H1 (cell line): ENCODE results near the gene COPS7A. TPM values are rescaled to one million over a fixed set of nuclear protein-coding genes. Genes with fewer than 3 reads are reported as not detected.

Experiments used
- CTCF ChIA-PET: fragments of 300-600 bp; sonication (Branson Sonifier 250); formaldehyde crosslinking; loops from one replicate; lab custom pipeline; 2021; ENCODE audit not compliant: partially characterized antibody; lab: Charles Lee
- POLR2A ChIA-PET: fragments of 300-600 bp; sonication (Branson Sonifier 250); formaldehyde crosslinking; loops from one replicate; lab custom pipeline; 2021; ENCODE audit warnings: inconsistent platforms; ENCODE audit not compliant: partially characterized antibody; lab: Charles Lee
- DNase-seq, 2 experiments: peaks; one replicate each; pipeline versions ENCODE4 v3.0.0 to v3.0.0-alpha.2; 2010 to 2022; ENCODE audit warnings: low spot score in 2 of 2, low read depth in 1 of 2, mixed read lengths in 1 of 2
- FAIRE-seq: peaks from 2 replicates; lab custom pipeline; 2011; peaks lifted over from hg19 to GRCh38; lab: Jason Lieb, UNC
- H2AFZ ChIP-seq: 2 replicates; pipeline ENCODE4 v1.8.1; 2012; ENCODE audit warnings: low read length, inconsistent platforms
- H2AK5ac ChIP-seq: 2 replicates; pipeline ENCODE4 v1.6.1; 2013; ENCODE audit warnings: low read depth, low read length
- H2BK120ac ChIP-seq: replicated peaks from 2 replicates; pipeline ENCODE3; 2013; ENCODE audit warnings: low read depth, low read length, inconsistent platforms
- H2BK12ac ChIP-seq: 2 replicates; pipeline ENCODE4 v1.6.1; 2013; ENCODE audit warnings: low read depth, low read length
- H2BK15ac ChIP-seq: 2 replicates; pipeline ENCODE4 v1.6.1; 2013; ENCODE audit warnings: low read length
- H2BK20ac ChIP-seq: 2 replicates; pipeline ENCODE4 v1.6.1; 2013; ENCODE audit warnings: low read length
- H2BK5ac ChIP-seq: 2 replicates; pipeline ENCODE4 v1.6.1; 2013; ENCODE audit warnings: low read depth, low read length
- H3K14ac ChIP-seq: 2 replicates; pipeline ENCODE4 v1.6.1; 2013; ENCODE audit warnings: inconsistent platforms; ENCODE audit not compliant: insufficient read length
- H3K18ac ChIP-seq: 2 replicates; pipeline ENCODE4 v1.6.1; 2013; ENCODE audit warnings: low read length; ENCODE audit errors: extremely low read depth
- H3K23ac ChIP-seq: 2 replicates; pipeline ENCODE4 v1.6.1; 2013; ENCODE audit warnings: inconsistent platforms; ENCODE audit not compliant: insufficient read length
- H3K23me2 ChIP-seq: 2 replicates; pipeline ENCODE4 v1.6.1; 2013; ENCODE audit warnings: low read depth, low read length
- H3K27ac ChIP-seq: 2 replicates; pipeline ENCODE4 v1.6.1; 2011; ENCODE audit warnings: low read depth, low read length, inconsistent platforms
- H3K27me3 ChIP-seq, 4 experiments: replicated peaks in 1 of 4; 1 replicate in 1 of 4; 2 replicates in 3 of 4; pipeline versions ENCODE4 v1.6.1 to v1.8.1; 2011 to 2013; ENCODE audit warnings: low read length in 3 of 4, mild to moderate bottlenecking in 3 of 4, inconsistent platforms in 2 of 4, mixed read lengths in 2 of 4, moderate library complexity in 1 of 4; ENCODE audit not compliant: control insufficient read depth in 3 of 4, insufficient read depth in 3 of 4; ENCODE audit errors: extremely low read depth in 1 of 4
- H3K36me3 ChIP-seq, 4 experiments: 2 replicates each; pipeline versions ENCODE4 v1.6.1 to v1.8.1; 2011 to 2013; ENCODE audit warnings: mild to moderate bottlenecking in 4 of 4, low read length in 3 of 4, moderate library complexity in 2 of 4, control low read depth in 1 of 4, inconsistent platforms in 1 of 4; ENCODE audit not compliant: insufficient read depth in 4 of 4, control insufficient read depth in 2 of 4
- H3K4ac ChIP-seq: replicated peaks from 2 replicates; pipeline ENCODE3; 2013; ENCODE audit warnings: low read length, low read depth, mixed read lengths, inconsistent platforms; ENCODE audit not compliant: insufficient read length
- H3K4me1 ChIP-seq, 4 experiments: replicated peaks in 1 of 4; 1 replicate in 1 of 4; 2 replicates in 3 of 4; pipeline versions ENCODE4 v1.6.1 to v1.8.1; 2011 to 2013; ENCODE audit warnings: low read length in 3 of 4, inconsistent platforms in 2 of 4, mixed read lengths in 1 of 4; ENCODE audit not compliant: insufficient read depth in 4 of 4, control insufficient read depth in 3 of 4
- H3K4me2 ChIP-seq, 2 experiments: 2 replicates each; pipeline versions ENCODE4 v1.6.1 to v1.8.1; 2011 to 2013; ENCODE audit warnings: low read depth in 2 of 2, low read length in 2 of 2, control low read depth in 1 of 2, inconsistent platforms in 1 of 2, mild to moderate bottlenecking in 1 of 2; ENCODE audit not compliant: insufficient read depth in 1 of 2
- H3K4me3 ChIP-seq, 4 experiments: fragments of 200-600, 300-600 bp in 1 of 4; sonication (generic), shearing (Covaris generic), sonication (Bioruptor Twin) in 1 of 4; 2 replicates each; pipeline versions ENCODE4 v1.5.1 to v1.8.1; 2011 to 2016; ENCODE audit warnings: low read length in 4 of 4, low read depth in 3 of 4, control low read depth in 2 of 4, inconsistent platforms in 2 of 4, mild to moderate bottlenecking in 2 of 4, mixed read lengths in 1 of 4, moderate library complexity in 1 of 4; ENCODE audit not compliant: insufficient read depth in 2 of 4; ENCODE audit errors: extremely low read depth in 1 of 4
- H3K56ac ChIP-seq: replicated peaks from 2 replicates; pipeline ENCODE3; 2013; ENCODE audit warnings: low read depth, mild to moderate bottlenecking, mixed read lengths, low read length, inconsistent platforms; ENCODE audit not compliant: insufficient read length
- H3K79me1 ChIP-seq: 2 replicates; pipeline ENCODE4 v1.6.1; 2013; ENCODE audit warnings: low read depth, low read length, control low read depth
- H3K79me2 ChIP-seq, 2 experiments: 2 replicates each; pipeline versions ENCODE4 v1.6.1 to v1.8.1; 2012 to 2013; ENCODE audit warnings: low read length in 2 of 2, mild to moderate bottlenecking in 2 of 2, inconsistent platforms in 1 of 2; ENCODE audit not compliant: insufficient read depth in 2 of 2, control insufficient read depth in 1 of 2
- H3K9ac ChIP-seq, 4 experiments: replicated peaks in 1 of 4; 1 replicate in 1 of 4; 2 replicates in 3 of 4; pipeline versions ENCODE4 v1.6.1 to v1.8.1; 2011 to 2013; ENCODE audit warnings: low read depth in 3 of 4, low read length in 3 of 4, control low read depth in 2 of 4, mild to moderate bottlenecking in 2 of 4, moderate library complexity in 2 of 4, inconsistent platforms in 1 of 4; ENCODE audit errors: extremely low read depth in 1 of 4
- H3K9me3 ChIP-seq, 2 experiments: 2 replicates each; pipeline versions ENCODE4 v1.6.1 to v1.8.1; 2012 to 2013; ENCODE audit warnings: mild to moderate bottlenecking in 2 of 2, moderate library complexity in 2 of 2, control low read depth in 1 of 2, inconsistent platforms in 1 of 2, low read depth in 1 of 2, low read length in 1 of 2, mixed read lengths in 1 of 2; ENCODE audit not compliant: insufficient read depth in 2 of 2
- H4K20me1 ChIP-seq, 2 experiments: replicated peaks in 1 of 2; 2 replicates each; pipeline versions ENCODE3 to v1.8.1; 2011 to 2013; ENCODE audit warnings: inconsistent platforms in 2 of 2, low read length in 2 of 2, mild to moderate bottlenecking in 1 of 2; ENCODE audit not compliant: insufficient read depth in 2 of 2, control insufficient read depth in 1 of 2
- H4K5ac ChIP-seq: 2 replicates; pipeline ENCODE4 v1.6.1; 2013; ENCODE audit warnings: low read length, low read depth, mixed read lengths, inconsistent platforms; ENCODE audit not compliant: insufficient read length
- H4K8ac ChIP-seq: 2 replicates; pipeline ENCODE4 v1.8.0; 2013; ENCODE audit warnings: mild to moderate bottlenecking, moderate library complexity, low read length, inconsistent platforms; ENCODE audit not compliant: insufficient read depth; ENCODE audit errors: extremely low read depth
- H4K91ac ChIP-seq: replicated peaks from 2 replicates; pipeline ENCODE3; 2013; ENCODE audit warnings: low read length, mixed read lengths, inconsistent platforms; ENCODE audit not compliant: insufficient read length
- ATF3 ChIP-seq: IDR thresholded peaks from 2 replicates; pipeline ENCODE4 v1.6.1; 2011; ENCODE audit warnings: low read depth, mild to moderate bottlenecking, low read length; ENCODE audit not compliant: insufficient read depth
- CHD2 ChIP-seq: IDR thresholded peaks from 2 replicates; pipeline ENCODE4 v1.6.1; 2012; ENCODE audit warnings: low read length, improper control_type of control experiment
- CTCF ChIP-seq, 3 experiments: IDR thresholded peaks; 1 replicate in 2 of 3; 2 replicates in 1 of 3; pipeline versions ENCODE4 v1.5.1 to v1.6.1; 2011; ENCODE audit warnings: low read length in 3 of 3, mild to moderate bottlenecking in 3 of 3, inconsistent platforms in 2 of 3, low read depth in 1 of 3, moderate library complexity in 1 of 3; ENCODE audit not compliant: insufficient read depth in 1 of 3; ENCODE audit errors: control extremely low read depth in 1 of 3
- E2F6 ChIP-seq: IDR thresholded peaks from 2 replicates; pipeline ENCODE4 v1.6.1; 2012; ENCODE audit warnings: inconsistent platforms
- POLR2A ChIP-seq, 2 experiments: IDR thresholded peaks; 1 replicate in 1 of 2; 2 replicates in 1 of 2; pipeline ENCODE4 v1.6.1; 2011; ENCODE audit warnings: low read depth in 2 of 2, low read length in 2 of 2, mild to moderate bottlenecking in 2 of 2; ENCODE audit errors: control extremely low read depth in 1 of 2
- SIX5 ChIP-seq: IDR thresholded peaks from 2 replicates; pipeline ENCODE4 v1.6.1; 2011; ENCODE audit warnings: mild to moderate bottlenecking, low read depth, low read length
- SP1 ChIP-seq: IDR thresholded peaks from 2 replicates; pipeline ENCODE4 v1.6.1; 2011; ENCODE audit warnings: low read depth, low read length
- WGBS, 2 experiments: shearing (Covaris generic) in 1 of 2; methylation state at CpG; one replicate each; pipeline versions ENCODE4 v1.1.6 to v1.1.7; 2013 to 2015; ENCODE audit warnings: low lambda C conversion rate in 2 of 2, mixed read lengths in 2 of 2, inconsistent platforms in 1 of 2, low coverage in 1 of 2, missing lambda C conversion rate in 1 of 2; ENCODE audit not compliant: insufficient replicate concordance in 2 of 2, insufficient coverage in 1 of 2, insufficient read length in 1 of 2; ENCODE audit errors: extremely low coverage in 1 of 2, missing lambda C conversion rate in 1 of 2; 5-methylcytosine and 5-hydroxymethylcytosine counted together
- polyA plus RNA-seq, 7 experiments: library from polyadenylated mRNA; depleted of rRNA in 3 of 7; stranded (reverse) in 5 of 7; unstranded in 2 of 7; fragments of >200 nt in 5 of 7; fragments of 200-250 nt in 2 of 7; gene quantifications; 1 replicate in 5 of 7; 2 replicates in 1 of 7; 4 replicates in 1 of 7; pipeline versions ENCODE4 v1.2.1 to v1.2.3, GENCODE V29; 2011 to 2013; ENCODE audit warnings: missing spikeins in 2 of 7, mixed read lengths in 2 of 7
- total RNA-seq: library from RNA; stranded (reverse); fragmentation: NEBNext Ultra II Directional; extraction: Animal tissue kit (Norgen Biotek cat#: 25700); gene quantifications from 2 replicates; pipeline ENCODE4 v1.2.1, GENCODE V29; 2021

The COPS7A gene
- total and polyA plus RNA-seq, 2 of the 8 experiments (the other 6 are each of a cell fraction or from before 2014, with no cell fraction given) = 44.5 to 95.9 TPM

GRCh38 chr12:6752167-6752920 lies 28.5 kb downstream of the COPS7A start:
- FAIRE-seq (peak; percentile 50), DNase-seq (no peak)
- Histone ChIP-seq H3K23me2 (peaks cover 10% of the 10 kb centered on the region), H3K4me2 (peak overlapping the region; percentile 52 to 78), H4K20me1 (peaks cover 2 to 12% of the 10 kb centered on the region in 2 experiments), H2BK15ac (no peak overlapping the region), H2AK5ac (no peak overlapping the region), H3K56ac (peak overlapping the region; percentile 96), H3K23ac (no peak overlapping the region), H3K14ac (no peak overlapping the region), H3K27ac (peak overlapping the region; percentile 94), H3K79me1 (peaks cover 7% of the 10 kb centered on the region; the same call in 1 of the 2 replicates), H3K4ac (no peak overlapping the region), H3K27me3 (no peaks in the 10 kb centered on the region), H3K9me3 (no peaks in the 10 kb centered on the region; a peak in 1 of 4 replicates), H2BK120ac (no peak overlapping the region), H3K79me2 (peaks cover 0 to 14% of the 10 kb centered on the region in 2 experiments; a peak in 2 of 4 replicates), H3K18ac (peak overlapping the region; percentile 78; the same call in 1 of the 2 replicates), H2AFZ (no peak overlapping the region), H3K4me3 (peak overlapping the region; percentile 72 to 91 (median 88)), H3K4me1 (peaks cover 0 to 4% (median 3%) of the 10 kb centered on the region in 4 experiments; a peak in 5 of 7 replicates), H4K8ac (peak overlapping the region; percentile 75), H3K36me3 (peaks cover 27 to 47% (median 43%) of the 10 kb centered on the region in 4 experiments), H4K91ac (peak overlapping the region; percentile 54), H3K9ac (peak overlapping the region; percentile 74 to 99 (median 90)), H4K5ac (peak overlapping the region; percentile 76), H2BK12ac (no peak overlapping the region; the same call in 1 of the 2 replicates), H2BK20ac (no peak overlapping the region), H2BK5ac (peak overlapping the region; percentile 97)
- TF ChIP-seq CTCF (IDR thresholded peaks at IDR 0.05; ENCODE audit: control extremely low read depth in 1 of 3, insufficient read depth in 1 of 3, low read depth in 1 of 3, low read length in 3 of 3) (peak in 2 of 3 experiments; percentile 25 to 32; a peak in 3 of 4 replicates), E2F6 (no peak), POLR2A (IDR thresholded peaks at IDR 0.05; ENCODE audit: control extremely low read depth in 1 of 2, low read depth in 2 of 2, low read length in 2 of 2) (no peak), CHD2 (no peak), SIX5 (no peak), SP1 (peak; percentile 16; the same call in 1 of the 2 replicates), ATF3 (no peak)
- 14% methylated on average over 16 of the region's 24 CpGs; no CpG with 5 or more reads in 1 of the 2 experiments for WGBS, 2 experiments
- CTCF ChIA-PET = interaction anchor here (0.8 to 16.3 kb wide), 33 partner anchors 7 to 213 kb away, joined by 3 to 427 read pairs (median 6); partner anchors contain the start of genes CD4, CDCA3, COPS7A and GNB3
- POLR2A ChIA-PET = interaction anchor here (0.6 to 7.0 kb wide), 34 partner anchors 8 to 218 kb away, joined by 3 to 151 read pairs (median 6); partner anchors contain the start of genes CDCA3, COPS7A, GAPDH and GNB3
